Effector memory CD4-positive, alpha-beta T cell (primary cell): ENCODE results near the gene MEX3A.
"Not testable (repeated sequence)": the region's sequence is repeated elsewhere in the genome, so short reads cannot be mapped to it uniquely, and the experiment has no call there.

Experiments
- DNase-seq, 3 donors: peaks; one replicate each; pipeline ENCODE4 v3.0.0-alpha.2; 2020
- H3K27ac ChIP-seq: 2 replicates; pipeline ENCODE4 v1.7.0; 2013; ENCODE audit warnings: mild to moderate bottlenecking, low read length, moderate library complexity; ENCODE audit not compliant: insufficient read depth, poor library complexity, severe bottlenecking
- H3K27me3 ChIP-seq: replicated peaks from 2 replicates; pipeline ENCODE4 v1.7.0; 2013; ENCODE audit warnings: mild to moderate bottlenecking, low read length; ENCODE audit not compliant: insufficient read depth, control insufficient read depth, poor library complexity, severe bottlenecking
- H3K36me3 ChIP-seq: 2 replicates; pipeline ENCODE4 v1.7.0; 2013; ENCODE audit warnings: mild to moderate bottlenecking, low read length, moderate library complexity; ENCODE audit not compliant: control insufficient read depth, insufficient read depth
- H3K4me1 ChIP-seq: 2 replicates; pipeline ENCODE4 v1.7.0; 2013; ENCODE audit warnings: low read length, mild to moderate bottlenecking; ENCODE audit not compliant: control insufficient read depth, insufficient read depth, poor library complexity, severe bottlenecking
- H3K4me3 ChIP-seq: 2 replicates; pipeline ENCODE4 v1.7.0; 2013; ENCODE audit warnings: low read length, low read depth, mild to moderate bottlenecking; ENCODE audit not compliant: insufficient read depth, poor library complexity, severe bottlenecking
- H3K9me3 ChIP-seq: 2 replicates; pipeline ENCODE4 v1.7.0; 2013; ENCODE audit warnings: mild to moderate bottlenecking, low read length, moderate library complexity; ENCODE audit not compliant: control insufficient read depth

The MEX3A gene

DNA sequence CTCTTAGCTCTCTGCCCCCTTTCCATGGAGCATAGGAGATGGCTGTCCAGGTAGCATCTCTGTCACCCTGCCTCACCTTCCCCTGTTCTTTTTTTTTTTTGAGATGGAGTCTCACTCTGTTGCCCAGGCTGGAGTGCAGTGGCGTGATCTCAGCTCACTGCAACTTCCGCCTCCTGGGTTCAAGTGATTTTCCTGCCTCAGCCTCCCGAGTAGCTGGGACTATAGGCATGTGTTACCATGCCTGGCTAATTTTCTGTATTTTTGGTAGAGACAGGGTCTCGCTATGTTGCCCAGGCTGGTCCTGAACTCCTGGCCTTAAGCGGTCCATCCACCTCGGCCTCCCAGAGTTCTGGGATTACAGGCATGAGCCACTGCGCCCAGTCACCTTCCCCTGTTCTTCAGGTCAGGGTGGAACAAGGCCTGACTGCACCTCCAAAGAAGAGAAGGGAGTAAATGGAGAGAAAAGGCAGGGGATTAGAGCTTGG is 10.9 kb downstream of the MEX3A start:
- not testable (repeated sequence) for H3K27ac ChIP-seq, DNase-seq, H3K9me3 ChIP-seq, H3K27me3 ChIP-seq, H3K4me3 ChIP-seq, H3K36me3 ChIP-seq, H3K4me1 ChIP-seq

DNA sequence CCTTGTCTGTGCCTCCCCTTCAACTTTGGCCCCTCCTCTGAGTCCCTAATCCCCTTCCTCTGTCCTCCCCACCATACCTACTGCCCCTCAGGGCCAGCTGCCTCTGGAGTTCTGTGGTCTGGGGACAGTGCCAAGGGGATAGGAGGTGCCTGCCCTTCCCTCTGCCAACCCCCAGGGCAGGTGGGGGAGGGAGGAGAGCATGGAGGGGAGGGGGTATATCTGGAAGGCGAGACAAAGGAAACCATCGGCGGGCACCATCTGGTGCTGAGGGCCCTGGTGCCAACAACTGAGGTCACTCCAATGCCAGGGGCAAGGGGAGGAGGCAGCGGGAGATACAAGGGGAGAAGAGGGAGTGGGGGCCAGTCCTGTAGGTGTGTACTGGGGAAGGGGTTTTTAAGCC is 11.7 kb downstream of the MEX3A start:
- Histone ChIP-seq H3K27ac (no peak overlapping the region), H3K9me3 (no peaks in the 10 kb centered on the region), H3K4me3 (no peak overlapping the region), H3K36me3 (no peaks in the 10 kb centered on the region), H3K27me3 (no peaks in the 10 kb centered on the region), H3K4me1 (no peaks in the 10 kb centered on the region)
- no peak for DNase-seq

DNA sequence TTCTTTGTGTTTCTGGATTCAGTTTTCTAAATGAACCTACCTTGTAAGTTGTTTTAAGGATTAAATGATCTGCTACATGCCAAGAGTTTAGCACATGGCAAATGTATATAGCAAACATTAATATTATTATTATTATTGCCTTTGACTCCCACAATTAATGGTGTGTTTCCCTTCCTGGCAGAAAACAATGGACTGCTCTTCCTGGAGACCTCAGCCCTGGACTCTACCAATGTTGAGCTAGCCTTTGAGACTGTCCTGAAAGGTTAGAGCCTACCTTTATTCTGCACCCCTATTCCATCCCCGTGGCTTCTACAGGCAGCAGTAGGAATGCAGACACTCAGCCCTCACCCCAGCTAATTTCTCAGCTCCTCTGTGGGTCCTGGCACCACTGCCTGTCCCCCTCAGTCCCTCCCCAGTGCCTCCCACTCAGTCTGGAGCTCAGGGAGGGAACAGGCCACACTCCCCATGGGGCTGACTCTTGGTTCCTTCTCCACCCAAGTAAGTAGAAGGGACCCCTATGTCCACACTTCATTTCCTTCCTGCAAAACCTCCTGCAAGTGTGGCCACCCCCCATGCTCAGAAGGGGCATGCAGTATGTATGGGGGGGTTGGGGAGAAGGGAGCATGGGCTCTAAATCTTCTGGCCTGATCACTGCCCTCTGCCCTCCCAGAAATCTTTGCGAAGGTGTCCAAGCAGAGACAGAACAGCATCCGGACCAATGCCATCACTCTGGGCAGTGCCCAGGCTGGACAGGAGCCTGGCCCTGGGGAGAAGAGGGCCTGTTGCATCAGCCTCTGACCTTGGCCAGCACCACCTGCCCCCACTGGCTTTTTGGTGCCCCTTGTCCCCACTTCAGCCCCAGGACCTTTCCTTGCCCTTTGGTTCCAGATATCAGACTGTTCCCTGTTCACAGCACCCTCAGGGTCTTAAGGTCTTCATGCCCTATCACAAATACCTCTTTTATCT is 12.5 kb downstream of the MEX3A start:
- no peak for DNase-seq

DNA sequence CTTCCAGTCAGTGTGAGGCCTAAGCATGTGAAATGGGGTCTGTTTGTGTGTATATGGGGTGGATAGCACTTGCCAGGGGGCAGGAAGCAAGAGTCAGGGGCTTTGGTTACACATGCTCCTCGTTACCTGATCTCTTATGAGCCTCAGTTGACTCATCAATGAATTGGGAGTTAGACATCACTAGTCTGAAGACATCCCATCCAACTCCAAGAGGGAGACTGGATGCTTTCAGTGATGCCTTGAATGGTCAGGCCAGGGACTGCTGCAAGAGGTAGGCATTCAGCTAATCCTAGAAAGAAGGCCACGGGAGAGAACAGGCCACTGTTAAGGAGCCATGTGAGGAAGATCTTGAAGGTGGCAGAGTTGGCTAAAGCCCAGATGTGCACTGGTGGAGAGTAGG is 15.0 kb downstream of the MEX3A start:
- Histone ChIP-seq H3K36me3 (no peaks in the 10 kb centered on the region), H3K4me1 (no peaks in the 10 kb centered on the region), H3K27ac (no peak overlapping the region), H3K27me3 (no peaks in the 10 kb centered on the region), H3K4me3 (no peak overlapping the region), H3K9me3 (no peaks in the 10 kb centered on the region)
- DNase-seq, result no peak

More for the DNA sequence above, 12.5 kb downstream of the MEX3A start:
- H3K9me3 ChIP-seq, result no peaks in the 10 kb centered on the region
- H3K4me3 ChIP-seq, result no peak overlapping the region
- no peaks in the 10 kb centered on the region for H3K27me3 ChIP-seq
- H3K27ac ChIP-seq, result no peak overlapping the region
- H3K36me3 ChIP-seq, result no peaks in the 10 kb centered on the region
- H3K4me1 ChIP-seq, result no peaks in the 10 kb centered on the region

DNA sequence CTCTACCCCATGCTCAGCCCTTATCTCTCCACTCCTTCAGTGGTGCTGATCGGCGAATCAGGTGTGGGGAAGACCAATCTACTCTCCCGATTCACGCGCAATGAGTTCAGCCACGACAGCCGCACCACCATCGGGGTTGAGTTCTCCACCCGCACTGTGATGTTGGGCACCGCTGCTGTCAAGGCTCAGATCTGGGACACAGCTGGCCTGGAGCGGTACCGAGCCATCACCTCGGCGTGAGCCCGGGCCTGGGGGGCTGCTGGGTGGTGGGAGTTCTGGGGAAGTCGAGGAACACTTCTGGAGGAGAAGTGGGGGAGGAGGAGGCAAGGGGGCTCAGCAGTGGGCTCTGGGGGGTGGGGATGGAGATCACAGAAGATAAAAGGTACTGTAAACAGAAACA is 16.4 kb downstream of the MEX3A start:
- Histone ChIP-seq H3K4me3 (no peak overlapping the region), H3K27ac (no peak overlapping the region), H3K36me3 (no peaks in the 10 kb centered on the region)

GRCh38 chr1:156065212-156065611 is 17.1 kb downstream of the MEX3A start:
- Histone ChIP-seq H3K27me3 (no peaks in the 10 kb centered on the region), H3K4me3 (no peak overlapping the region), H3K9me3 (no peaks in the 10 kb centered on the region), H3K27ac (no peak overlapping the region), H3K36me3 (no peaks in the 10 kb centered on the region), H3K4me1 (no peaks in the 10 kb centered on the region)
- DNase-seq, result no peak

More for the DNA sequence above, 16.4 kb downstream of the MEX3A start:
- no peaks in the 10 kb centered on the region for H3K4me1 ChIP-seq
- DNase-seq, result no peak
- H3K27me3 ChIP-seq, result no peaks in the 10 kb centered on the region
- no peaks in the 10 kb centered on the region for H3K9me3 ChIP-seq

DNA sequence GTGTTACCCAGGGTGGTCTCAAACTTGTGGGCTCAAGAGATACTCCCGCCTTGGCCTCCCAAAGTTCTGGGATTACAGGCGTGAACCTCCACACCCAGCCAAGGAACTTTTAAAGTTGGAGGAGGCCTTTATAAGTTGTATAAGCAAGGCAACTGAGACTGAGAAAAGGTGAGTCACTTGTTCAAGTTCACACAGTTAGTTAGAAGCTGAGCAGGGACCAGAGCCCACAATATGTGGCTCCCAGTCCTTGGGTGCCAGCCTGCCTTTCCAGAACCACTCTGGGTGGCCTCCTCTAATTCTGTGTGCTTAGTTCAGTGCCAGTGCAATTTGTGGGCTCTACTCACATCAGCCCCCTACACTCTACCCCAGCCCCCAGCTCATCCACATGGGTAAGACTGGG is 17.6 kb downstream of the MEX3A start:
- DNase-seq, result no peak

GRCh38 chr1:156063997-156064285 is 18.3 kb downstream of the MEX3A start:
- no peaks in the 10 kb centered on the region for H3K4me1 ChIP-seq
- H3K9me3 ChIP-seq, result no peaks in the 10 kb centered on the region
- no peak overlapping the region for H3K27ac ChIP-seq
- no peaks in the 10 kb centered on the region for H3K36me3 ChIP-seq
- no peak overlapping the region for H3K4me3 ChIP-seq
- no peak for DNase-seq
- H3K27me3 ChIP-seq, result no peaks in the 10 kb centered on the region

More for the DNA sequence above, 17.6 kb downstream of the MEX3A start:
- H3K36me3 ChIP-seq, result no peaks in the 10 kb centered on the region
- H3K9me3 ChIP-seq, result no peaks in the 10 kb centered on the region
- no peak overlapping the region for H3K4me3 ChIP-seq
- no peaks in the 10 kb centered on the region for H3K27me3 ChIP-seq
- H3K4me1 ChIP-seq, result no peaks in the 10 kb centered on the region
- H3K27ac ChIP-seq, result no peak overlapping the region

DNA sequence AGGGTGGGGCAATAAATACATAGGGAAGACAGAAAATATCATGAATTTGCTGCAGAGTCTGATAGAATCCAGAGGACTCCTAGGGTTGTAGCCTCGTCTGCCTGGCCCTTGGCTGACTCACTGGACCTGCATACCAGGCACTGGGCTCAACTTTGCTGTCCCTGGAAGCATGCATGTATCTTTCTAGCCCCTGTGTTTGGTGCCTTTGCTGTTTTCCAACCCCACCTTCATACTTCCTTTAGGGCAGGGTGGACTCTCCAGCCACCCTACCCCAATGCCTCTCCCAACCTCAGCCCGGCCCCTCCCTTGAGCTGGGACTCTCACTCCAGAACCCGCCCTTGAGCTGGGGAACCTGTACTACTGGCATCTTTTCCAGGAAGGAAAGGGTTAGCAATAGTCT is 20.1 kb downstream of the MEX3A start:
- Histone ChIP-seq H3K4me1 (no peaks in the 10 kb centered on the region), H3K9me3 (no peaks in the 10 kb centered on the region), H3K36me3 (peaks cover 3% of the 10 kb centered on the region), H3K27me3 (no peaks in the 10 kb centered on the region), H3K4me3 (no peak overlapping the region), H3K27ac (no peak overlapping the region)
- DNase-seq, result no peak

GRCh38 chr1:156060937-156061636 is 21.2 kb downstream of the MEX3A start, which contains the start of gene RAB25:
Gene RAB25 (plus strand): TSS chr1:156061160. CDS start chr1:156061401, 241 bp downstream.
- no peaks in the 10 kb centered on the region for H3K9me3 ChIP-seq
- no peak within 1 kb of the TSS for H3K4me3 ChIP-seq
- H3K27ac ChIP-seq, result no peak within 1 kb of the TSS
- no peaks in the 10 kb centered on the region for H3K4me1 ChIP-seq
- DNase-seq, result no peak
- H3K36me3 ChIP-seq, result peaks cover 3% of the 10 kb centered on the region
- H3K27me3 ChIP-seq, result no peaks in the 10 kb centered on the region
